Smooth muscle cell of trachea (primary cell): ENCODE results near the gene CD34. TPM values are rescaled to one million over a fixed set of nuclear protein-coding genes. Genes with fewer than 3 reads are reported as not detected.

Source experiments
- total RNA-seq: library from RNA; depleted of rRNA; stranded (reverse); fragments of >200 nt; gene quantifications from 2 replicates; pipeline ENCODE4 v1.2.1, GENCODE V29; 2014

The CD34 gene, protein sequence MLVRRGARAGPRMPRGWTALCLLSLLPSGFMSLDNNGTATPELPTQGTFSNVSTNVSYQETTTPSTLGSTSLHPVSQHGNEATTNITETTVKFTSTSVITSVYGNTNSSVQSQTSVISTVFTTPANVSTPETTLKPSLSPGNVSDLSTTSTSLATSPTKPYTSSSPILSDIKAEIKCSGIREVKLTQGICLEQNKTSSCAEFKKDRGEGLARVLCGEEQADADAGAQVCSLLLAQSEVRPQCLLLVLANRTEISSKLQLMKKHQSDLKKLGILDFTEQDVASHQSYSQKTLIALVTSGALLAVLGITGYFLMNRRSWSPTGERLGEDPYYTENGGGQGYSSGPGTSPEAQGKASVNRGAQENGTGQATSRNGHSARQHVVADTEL
- total RNA-seq: 0.17 and 0.29 TPM in 2 replicates

GRCh38 chr1:207910591-207911354 is at the start of gene CD34:
CD34 (minus strand) TSS chr1:207911125; CDS start chr1:207911080, 45 bp downstream.

Other genes with a start within 250 kb of the CD34 start
- 116 and 153 TPM in 2 replicates for gene CD46, start 159.1 kb downstream of the CD34 start, total RNA-seq